Type B pancreatic cell (in vitro differentiated cells): ENCODE data around the gene FREM1. TPM values are rescaled to one million over a fixed set of nuclear protein-coding genes. Genes with fewer than 3 reads are reported as not detected.

ENCODE experiments used
- DNase-seq: peaks from one replicate; pipeline ENCODE4 v3.0.0; 2021; ENCODE audit warnings: mixed read lengths; ENCODE audit not compliant: unreplicated experiment; ENCODE audit errors: extremely low spot score
- H3K27ac Mint-ChIP-seq: 2 replicates; pipeline ENCODE4 v1.8.0; 2021; ENCODE audit warnings: mild to moderate bottlenecking, mixed read lengths
- H3K27me3 Mint-ChIP-seq: 2 replicates; pipeline ENCODE4 v1.8.0; 2021; ENCODE audit warnings: mixed read lengths
- H3K36me3 Mint-ChIP-seq: 2 replicates; pipeline ENCODE4 v1.8.0; 2021; ENCODE audit warnings: mixed read lengths
- H3K4me1 Mint-ChIP-seq: one replicate; pipeline ENCODE4 v1.8.0; 2021; ENCODE audit warnings: mixed read lengths; ENCODE audit not compliant: unreplicated experiment
- H3K4me3 Mint-ChIP-seq: 2 replicates; pipeline ENCODE4 v1.8.0; 2021; ENCODE audit warnings: mild to moderate bottlenecking, mixed read lengths
- H3K9me3 Mint-ChIP-seq: 2 replicates; pipeline ENCODE4 v1.8.0; 2021; ENCODE audit warnings: mixed read lengths
- CTCF ChIP-seq: fragments of 200-600 bp; sonication (generic); conservative IDR thresholded peaks from 2 replicates; pipeline ENCODE4 v1.5.0; 2021; ENCODE audit warnings: antibody characterized with exemption, mild to moderate bottlenecking
- total RNA-seq: library from RNA; stranded (reverse); gene quantifications from 2 replicates; pipeline ENCODE4 v1.2.1, GENCODE V29; 2021; ENCODE audit warnings: low replicate concordance

Gene FREM1
- total RNA-seq, 1 donor from 2014 or later = 50.8 TPM

DNA sequence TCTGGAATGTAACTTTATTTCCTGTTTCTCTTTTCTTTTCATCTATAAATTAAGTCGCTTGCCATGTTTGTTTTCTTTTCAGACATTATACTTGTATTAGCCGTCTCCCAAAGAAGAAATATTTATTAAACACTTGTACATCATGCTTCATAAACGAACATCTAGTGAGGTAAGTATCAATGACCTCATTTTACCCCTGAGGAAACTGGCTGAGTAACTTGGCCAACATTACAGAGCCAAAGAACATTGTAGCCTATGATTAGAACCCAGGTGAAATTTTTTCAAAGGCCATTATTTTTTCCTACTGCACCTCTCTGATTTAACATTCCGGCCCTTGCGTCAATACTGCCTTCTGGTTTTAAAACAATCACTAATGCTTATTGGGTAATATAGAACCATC lies 4.2 kb downstream of the FREM1 start:
- Mint-ChIP-seq H3K4me1 (peaks cover 51% of the 10 kb centered on the region), H3K27me3 (peaks cover 6% of the 10 kb centered on the region), H3K4me3 (peak overlapping the region; percentile 73), H3K9me3 (peaks cover 5% of the 10 kb centered on the region), H3K36me3 (peaks cover 8% of the 10 kb centered on the region), H3K27ac (peak overlapping the region; percentile 4)
- DNase-seq = no peak
- no peak for TF ChIP-seq CTCF

- peaks cover 5% of the 10 kb centered on the region for H3K9me3 Mint-ChIP-seq
- peaks cover 18% of the 10 kb centered on the region for H3K36me3 Mint-ChIP-seq
- no peak overlapping the region for H3K27ac Mint-ChIP-seq
- H3K27me3 Mint-ChIP-seq = peaks cover 11% of the 10 kb centered on the region
- no peak for DNase-seq
- no peak for TF ChIP-seq CTCF
- H3K4me3 Mint-ChIP-seq = no peak overlapping the region
- peaks cover 51% of the 10 kb centered on the region for H3K4me1 Mint-ChIP-seq
Measured at GRCh38 chr9:14903040-14903439, 7.2 kb downstream of the FREM1 start.

DNA sequence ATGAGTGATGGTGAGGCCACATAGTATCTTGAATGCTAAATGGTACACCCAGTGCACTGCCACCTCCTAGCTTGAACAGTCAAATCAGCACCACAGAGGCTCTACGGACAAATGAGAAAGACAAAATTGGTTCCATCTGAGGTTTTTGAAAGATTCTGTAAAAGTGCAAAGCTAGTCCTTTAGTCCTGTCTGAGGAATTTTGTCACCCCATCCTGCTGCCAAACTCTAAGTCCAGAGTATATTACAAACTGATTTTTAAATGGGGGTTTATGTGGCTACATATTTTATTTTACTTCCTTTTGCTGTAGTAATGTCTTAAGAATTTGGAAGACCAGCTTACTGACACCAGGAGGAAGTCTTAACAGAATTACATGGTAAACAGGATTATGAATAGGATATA lies 7.7 kb downstream of the FREM1 start:
- Mint-ChIP-seq H3K27ac (no peak overlapping the region), H3K36me3 (peaks cover 18% of the 10 kb centered on the region), H3K9me3 (peaks cover 5% of the 10 kb centered on the region), H3K4me1 (peaks cover 48% of the 10 kb centered on the region), H3K4me3 (no peak overlapping the region), H3K27me3 (peaks cover 11% of the 10 kb centered on the region)
- DNase-seq = no peak
- no peak for TF ChIP-seq CTCF

GRCh38 chr9:14899815-14900193 lies 10.4 kb downstream of the FREM1 start:
- Mint-ChIP-seq H3K4me3 (no peak overlapping the region), H3K4me1 (peaks cover 28% of the 10 kb centered on the region), H3K9me3 (peaks cover 9% of the 10 kb centered on the region), H3K36me3 (peaks cover 27% of the 10 kb centered on the region), H3K27ac (no peak overlapping the region), H3K27me3 (peaks cover 8% of the 10 kb centered on the region)
- TF ChIP-seq CTCF = no peak
- no peak for DNase-seq

DNA sequence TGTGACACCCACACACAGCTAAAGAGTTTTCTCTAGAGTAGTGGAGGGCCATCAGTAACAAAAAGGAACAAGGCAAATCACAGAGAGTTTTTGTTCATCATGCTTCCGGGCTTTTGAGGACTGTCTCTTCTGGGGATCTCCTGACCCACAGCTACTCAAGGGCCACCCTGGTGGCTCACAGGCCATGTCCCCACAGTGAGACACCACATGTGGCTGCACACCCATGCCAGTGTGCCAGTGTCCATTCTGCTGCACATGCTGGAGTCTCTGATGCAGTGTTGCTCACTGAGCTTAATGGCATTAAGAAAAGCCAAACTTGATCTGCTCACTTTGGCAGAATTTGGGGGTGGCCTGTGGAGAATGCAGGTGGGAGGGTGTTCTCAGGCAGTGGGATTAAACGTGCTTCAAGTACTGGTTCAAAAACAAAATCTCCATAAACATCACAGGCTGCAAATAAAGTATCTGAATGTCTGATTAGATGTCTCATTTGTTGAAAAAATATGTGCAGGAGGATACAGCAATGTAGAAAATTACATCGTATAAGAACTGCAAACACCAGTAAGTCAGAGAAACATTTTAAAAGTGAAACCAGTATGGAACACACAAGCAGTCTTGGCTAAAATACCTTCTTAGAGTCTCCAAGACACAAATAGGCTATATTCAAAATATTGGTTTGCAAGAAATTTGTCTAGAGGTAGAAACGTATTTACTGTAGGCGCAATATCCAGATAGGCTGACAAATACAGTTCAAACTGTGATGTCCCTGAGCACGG lies 11.0 kb downstream of the FREM1 start:
- DNase-seq = no peak
- peaks cover 6% of the 10 kb centered on the region for H3K9me3 Mint-ChIP-seq
- no peak overlapping the region for H3K4me3 Mint-ChIP-seq
- H3K27me3 Mint-ChIP-seq = peaks cover 6% of the 10 kb centered on the region
- peaks cover 25% of the 10 kb centered on the region for H3K36me3 Mint-ChIP-seq
- H3K27ac Mint-ChIP-seq = no peak overlapping the region
- no peak for TF ChIP-seq CTCF
- peaks cover 26% of the 10 kb centered on the region for H3K4me1 Mint-ChIP-seq
